Body of pancreas (tissue), 4 donors: Measurements from ENCODE around the gene RAB8A.

Source experiments
- POLR2A ChIP-seq, 3 donors: fragments of 450-650 bp; IDR thresholded peaks; one replicate each; pipeline ENCODE4 v1.6.1; 2016; ENCODE audit warnings: antibody characterized with exemption in 3 of 3, mild to moderate bottlenecking in 2 of 3
- TF ChIP-seq, protein P1 (sequence below), 7 experiments: fragments of 450-650 bp in 4 of 7; fragments of 200-600 bp in 3 of 7; sonication (generic) in 3 of 7; IDR thresholded peaks; one replicate each; pipeline ENCODE4 v1.5.1; 2016 to 2019; ENCODE audit warnings: antibody characterized with exemption in 7 of 7

DNA sequence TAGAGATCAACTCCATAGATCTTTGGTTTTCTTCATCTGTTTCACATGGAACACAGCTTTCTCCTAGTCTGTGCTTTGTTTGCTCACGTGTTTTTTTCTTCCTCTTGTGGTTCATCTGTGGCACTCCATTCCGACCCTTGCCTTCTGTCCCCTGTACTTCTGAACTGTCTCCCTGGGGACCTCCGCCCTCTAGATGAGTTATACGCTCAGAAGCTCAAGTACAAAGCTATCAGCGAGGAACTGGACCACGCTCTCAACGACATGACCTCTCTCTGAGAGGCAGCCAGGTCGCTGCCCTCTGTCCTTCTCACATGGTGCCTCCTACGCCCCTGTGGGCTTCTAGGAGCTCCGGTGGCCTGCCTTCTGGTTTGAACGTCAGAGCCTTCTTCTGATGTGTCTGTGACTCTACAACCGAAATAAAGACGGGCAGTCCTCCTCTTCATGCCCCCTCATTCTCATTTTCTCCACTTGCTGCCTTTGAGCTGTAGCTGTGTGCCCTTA, 16.6 kb upstream of the RAB8A start:
- TF ChIP-seq, protein P1, sequence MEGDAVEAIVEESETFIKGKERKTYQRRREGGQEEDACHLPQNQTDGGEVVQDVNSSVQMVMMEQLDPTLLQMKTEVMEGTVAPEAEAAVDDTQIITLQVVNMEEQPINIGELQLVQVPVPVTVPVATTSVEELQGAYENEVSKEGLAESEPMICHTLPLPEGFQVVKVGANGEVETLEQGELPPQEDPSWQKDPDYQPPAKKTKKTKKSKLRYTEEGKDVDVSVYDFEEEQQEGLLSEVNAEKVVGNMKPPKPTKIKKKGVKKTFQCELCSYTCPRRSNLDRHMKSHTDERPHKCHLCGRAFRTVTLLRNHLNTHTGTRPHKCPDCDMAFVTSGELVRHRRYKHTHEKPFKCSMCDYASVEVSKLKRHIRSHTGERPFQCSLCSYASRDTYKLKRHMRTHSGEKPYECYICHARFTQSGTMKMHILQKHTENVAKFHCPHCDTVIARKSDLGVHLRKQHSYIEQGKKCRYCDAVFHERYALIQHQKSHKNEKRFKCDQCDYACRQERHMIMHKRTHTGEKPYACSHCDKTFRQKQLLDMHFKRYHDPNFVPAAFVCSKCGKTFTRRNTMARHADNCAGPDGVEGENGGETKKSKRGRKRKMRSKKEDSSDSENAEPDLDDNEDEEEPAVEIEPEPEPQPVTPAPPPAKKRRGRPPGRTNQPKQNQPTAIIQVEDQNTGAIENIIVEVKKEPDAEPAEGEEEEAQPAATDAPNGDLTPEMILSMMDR (IDR thresholded peaks at IDR 0.05), result no peak
- no peak for TF ChIP-seq POLR2A (IDR thresholded peaks at IDR 0.05)
